GM19372 (cell line): ENCODE data around the gene ZP4.
A peak's percentile ranks its signal among the peaks of the same experiment; 100 is the strongest.
"Not testable (repeated sequence)": the region's sequence is repeated elsewhere in the genome, so short reads cannot be mapped to it uniquely, and the experiment has no call there.

Experiments
- ATAC-seq: cut with Tn5 transposase; IDR thresholded peaks from one replicate; pipeline ENCODE4 v1.9.1; 2021; ENCODE audit warnings: mild to moderate bottlenecking, low read depth, moderate library complexity; ENCODE audit not compliant: unreplicated experiment

Gene ZP4

DNA sequence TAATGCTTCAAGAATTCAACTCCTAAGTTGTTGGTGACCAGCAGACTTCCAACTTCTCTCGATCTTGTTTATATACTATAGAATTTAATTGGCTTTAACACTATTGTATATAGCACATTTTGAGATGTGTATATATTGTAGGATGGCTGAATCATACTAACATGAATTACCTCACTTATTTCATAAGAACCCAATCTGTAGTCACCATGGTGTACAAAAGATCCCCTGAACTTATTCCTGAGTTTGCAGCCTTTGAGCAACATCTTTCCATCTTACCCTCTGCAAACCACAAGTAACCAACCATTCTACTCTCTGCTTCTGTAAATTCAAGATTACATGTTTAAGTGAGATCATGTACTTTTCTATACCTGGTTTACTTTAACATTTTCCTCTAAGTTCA lies 12.3 kb downstream of the ZP4 start:
- ATAC-seq, result no peak

DNA sequence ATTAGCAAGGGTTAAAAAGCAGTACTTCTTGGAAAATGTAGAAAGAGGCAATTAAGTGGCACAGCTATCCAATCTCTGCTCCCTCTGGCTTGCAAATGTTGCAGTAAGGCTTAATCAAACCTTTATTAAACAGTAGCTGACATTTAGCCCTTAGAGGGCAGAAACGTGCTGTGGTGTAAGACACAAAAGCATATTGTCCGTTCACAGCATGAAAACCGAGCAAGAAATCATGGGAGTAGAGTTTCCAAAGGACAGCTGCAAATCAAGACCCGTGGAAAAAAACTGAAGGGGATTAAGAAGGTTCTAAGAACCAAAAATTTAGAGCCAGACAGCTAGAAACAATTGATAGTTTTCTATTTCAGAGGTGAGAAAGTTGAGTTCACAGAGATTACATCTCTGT lies 13.1 kb downstream of the ZP4 start:
- ATAC-seq, result no peak

DNA sequence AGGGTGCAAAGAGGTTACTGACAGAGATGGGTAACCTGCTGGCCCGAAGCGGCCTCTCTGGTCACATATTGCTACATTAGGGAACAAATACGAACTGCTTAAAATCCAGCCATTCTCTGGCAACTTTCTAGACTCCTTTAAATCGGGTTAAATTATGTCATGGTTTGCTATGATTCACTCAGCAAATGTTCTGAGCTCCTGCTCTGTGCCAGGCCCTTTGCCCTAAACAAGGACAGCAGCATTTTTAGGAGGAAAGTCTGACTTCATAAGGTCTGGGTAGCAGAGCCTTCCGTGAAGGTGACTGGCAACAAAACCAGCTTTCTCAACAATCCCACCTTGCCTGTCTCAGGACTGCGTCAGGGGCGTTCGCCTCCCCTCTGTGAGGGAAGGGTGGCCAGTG lies 15.4 kb downstream of the ZP4 start:
- no peak for ATAC-seq

DNA sequence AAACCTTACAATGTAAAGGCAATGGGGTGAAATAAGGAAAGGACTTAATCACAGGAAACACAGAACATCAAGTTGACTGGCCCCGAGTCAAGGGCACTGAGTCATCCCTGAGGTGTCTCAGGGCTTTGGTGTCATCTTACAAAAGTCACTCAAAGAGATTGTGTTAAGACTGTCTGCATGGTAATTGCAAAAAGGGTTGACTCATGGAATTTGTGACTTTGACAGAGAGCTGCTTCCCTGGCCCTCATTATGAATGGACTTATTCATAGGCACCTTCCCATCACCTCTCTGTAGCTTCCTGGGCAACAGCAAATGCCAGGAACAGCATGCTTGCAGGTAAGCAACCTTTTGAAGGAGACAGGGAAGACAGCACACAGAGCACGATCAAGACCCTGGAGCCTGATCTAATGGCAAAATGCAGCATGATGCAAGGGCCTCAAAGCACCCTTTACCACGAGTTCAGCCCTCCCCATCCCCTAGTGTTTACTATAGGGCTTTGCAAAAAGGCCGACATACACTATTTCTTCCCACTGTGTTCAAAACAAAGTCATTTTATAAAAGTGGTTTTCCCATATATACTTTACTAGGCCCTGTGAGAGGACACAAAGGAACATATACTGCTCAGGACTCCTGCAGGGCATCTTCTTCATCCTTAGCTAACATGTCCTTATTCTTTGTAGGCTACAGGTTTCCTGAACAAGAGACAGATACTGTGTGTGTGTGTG lies 17.1 kb downstream of the ZP4 start:
- no peak for ATAC-seq

DNA sequence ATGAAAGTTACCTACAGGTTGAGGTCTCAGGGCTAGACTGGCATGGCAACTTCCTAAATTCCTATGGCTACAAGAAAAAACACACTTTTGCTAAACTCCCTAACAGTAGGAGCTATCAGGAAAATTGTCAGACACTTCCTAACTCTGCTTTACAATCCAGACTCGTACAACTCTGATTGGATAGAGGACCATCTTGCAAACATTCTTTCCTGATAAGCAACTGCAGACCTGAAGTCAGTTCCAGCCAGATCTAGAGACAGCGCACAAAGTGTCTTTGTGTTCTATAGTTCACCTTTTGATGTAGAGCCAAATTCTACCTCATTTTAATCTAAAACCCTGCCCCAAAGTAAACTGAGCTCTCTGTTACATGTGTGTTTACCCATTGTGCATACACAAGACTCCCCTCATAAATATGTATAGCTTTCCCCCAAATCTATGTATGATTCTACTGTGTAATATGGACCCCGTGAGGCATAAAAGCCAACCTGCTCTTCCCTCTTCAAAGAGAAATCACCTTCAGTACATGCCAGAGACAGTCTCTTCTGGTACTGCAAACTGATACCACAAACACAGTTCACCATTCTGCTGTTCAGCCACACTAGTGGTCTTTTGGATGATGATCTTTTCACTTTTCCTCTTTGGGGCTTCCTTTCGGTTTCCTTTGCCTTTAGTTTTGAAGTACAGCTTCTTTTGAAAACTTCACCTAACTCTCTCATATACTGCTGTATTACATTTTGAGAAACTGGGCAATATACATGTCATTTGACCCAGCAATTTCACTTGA lies 21.7 kb downstream of the ZP4 start:
- no peak for ATAC-seq

DNA sequence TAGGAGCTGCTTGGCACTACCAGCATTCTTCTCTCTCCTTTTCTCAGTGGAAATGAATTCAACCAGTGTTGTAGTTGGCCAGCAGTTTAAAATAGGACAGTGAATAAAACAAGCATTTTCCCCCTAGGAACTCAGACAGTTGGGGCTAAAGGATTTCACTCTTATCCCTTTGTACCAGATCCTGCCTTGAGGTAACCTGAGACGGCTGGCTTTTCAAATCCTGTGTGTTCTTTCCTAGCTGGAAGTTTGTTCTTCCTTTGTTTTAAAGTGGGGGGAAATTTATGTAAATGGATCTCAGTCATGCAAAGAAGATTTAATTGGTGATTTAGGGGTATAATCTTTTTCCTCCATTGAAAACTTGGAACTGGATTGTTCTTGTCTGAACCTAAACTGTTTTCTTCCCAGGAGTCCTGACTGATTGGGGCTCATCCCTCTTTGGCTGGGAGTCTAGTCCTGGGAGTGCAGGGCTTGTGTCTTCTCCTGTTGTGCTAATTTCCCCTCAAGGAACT lies 23.3 kb downstream of the ZP4 start:
- ATAC-seq, result no peak

DNA sequence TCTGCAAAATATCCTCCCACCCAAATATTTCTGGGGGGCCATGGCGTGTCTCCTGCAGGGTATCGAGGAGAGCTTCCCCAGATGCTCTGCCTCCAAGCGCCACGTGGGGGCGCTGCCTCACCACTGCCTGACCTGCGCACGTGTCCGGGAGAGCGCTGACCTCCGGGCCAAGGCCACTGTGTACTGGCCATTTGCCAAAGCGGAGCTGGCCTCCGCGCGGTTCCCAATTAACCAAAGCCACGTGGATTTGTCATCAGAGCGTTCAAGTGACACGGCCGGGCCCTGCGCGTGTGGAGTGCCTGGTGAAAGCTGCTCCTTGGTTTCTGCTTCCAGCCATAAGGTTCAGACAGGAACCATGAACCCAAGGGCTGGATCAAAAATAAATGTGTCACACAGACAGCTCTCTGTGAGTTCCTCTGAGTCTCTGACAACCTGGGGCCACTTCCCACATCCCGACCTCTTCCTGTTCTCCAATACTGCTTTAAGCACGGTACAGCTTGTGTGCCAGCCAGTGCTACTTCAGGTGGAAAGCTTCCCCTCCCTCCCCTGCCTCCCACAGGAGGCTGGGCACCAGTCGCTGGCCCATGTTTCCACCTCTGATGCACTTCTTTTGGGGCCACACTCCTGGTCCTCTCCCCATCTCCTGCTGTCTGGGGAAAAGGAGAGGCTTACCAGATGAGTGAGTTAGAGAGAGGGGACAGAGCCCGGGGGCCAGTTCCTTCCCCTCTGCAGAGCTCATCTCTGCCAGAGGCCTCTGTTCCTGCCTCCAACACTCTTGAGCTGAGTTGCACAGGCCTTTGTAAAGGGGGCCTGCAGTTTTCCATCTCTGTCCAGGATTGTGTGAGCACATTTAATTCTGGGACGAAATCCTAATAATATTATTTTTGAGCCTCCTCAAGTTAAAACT lies 26.1 kb downstream of the ZP4 start:
- ATAC-seq, result peak; percentile 53

DNA sequence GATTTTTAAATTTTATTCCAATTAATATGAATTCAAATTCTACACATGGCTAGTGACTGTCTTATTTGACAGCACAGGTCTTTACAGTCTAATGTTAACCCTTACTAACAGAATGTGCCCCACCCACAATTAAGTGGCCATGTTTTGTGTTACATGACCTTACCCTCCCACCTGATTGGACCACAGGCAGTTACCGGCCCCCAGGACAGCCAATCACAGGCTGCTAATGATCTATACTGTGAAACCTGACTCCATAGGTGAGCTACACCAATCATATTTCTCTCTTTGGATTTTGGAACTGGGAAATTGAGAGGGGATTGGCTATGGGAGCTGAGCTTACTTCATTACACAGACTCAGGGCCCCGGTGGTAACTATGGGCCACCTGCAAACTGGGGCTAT lies 27.5 kb downstream of the ZP4 start:
- no peak for ATAC-seq

DNA sequence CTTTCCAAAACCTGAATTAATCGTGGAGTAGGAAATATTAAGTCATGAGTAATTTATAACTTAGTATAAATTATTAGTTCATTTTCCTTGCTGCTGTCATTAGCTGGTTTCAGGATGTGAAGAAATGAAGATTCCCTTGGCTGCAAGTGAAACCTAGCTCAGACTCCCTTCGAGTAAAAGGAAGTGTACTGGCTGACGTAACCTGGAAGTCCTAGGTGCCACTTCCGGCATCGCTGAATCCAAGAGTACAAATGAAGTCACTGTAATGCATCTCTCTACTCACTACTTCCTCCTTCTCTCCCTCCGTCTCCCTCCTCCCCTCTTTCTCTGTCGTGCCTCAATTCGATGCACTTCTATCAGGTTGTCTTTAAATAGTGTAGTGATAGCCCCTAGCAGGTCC lies 28.8 kb downstream of the ZP4 start:
- no peak for ATAC-seq

DNA sequence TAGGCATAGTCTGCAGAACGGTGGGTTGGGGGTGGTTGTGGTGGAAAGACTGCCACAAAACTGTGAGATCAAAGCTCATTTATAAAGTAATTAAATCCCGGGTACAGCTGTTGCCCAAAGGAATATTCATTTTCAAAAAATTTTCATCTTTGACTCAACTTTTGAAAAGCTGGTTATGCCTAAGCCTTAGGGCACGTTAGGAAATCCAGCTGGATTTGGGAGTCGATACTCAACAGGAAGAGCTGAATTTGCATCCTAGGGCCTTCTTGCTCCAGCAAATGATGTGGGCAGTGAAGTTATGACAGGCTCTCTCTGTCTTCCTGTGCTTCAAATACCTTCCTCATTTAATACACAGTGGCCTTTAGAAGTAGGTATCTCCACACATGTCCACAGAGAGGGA lies 31.7 kb downstream of the ZP4 start:
- no peak for ATAC-seq

DNA sequence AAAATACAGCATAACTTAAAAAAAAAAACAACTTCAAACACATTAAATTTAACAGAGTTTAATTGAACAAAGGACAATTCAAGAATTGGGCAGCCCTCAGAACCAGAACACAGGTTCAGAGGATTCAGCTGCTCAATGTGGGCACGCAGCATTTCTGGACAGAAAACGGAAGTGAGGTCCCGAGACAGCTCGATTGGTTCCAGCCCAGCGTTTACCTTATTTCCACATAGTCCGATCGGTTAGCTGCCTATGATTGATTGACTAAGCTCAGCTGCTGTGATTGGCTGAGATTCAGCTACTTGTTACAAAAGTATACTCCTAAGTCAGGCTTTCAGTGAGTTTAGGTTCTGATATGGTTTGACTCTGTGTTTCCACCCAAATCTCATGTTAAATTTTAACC lies 33.3 kb downstream of the ZP4 start:
- no peak for ATAC-seq

DNA sequence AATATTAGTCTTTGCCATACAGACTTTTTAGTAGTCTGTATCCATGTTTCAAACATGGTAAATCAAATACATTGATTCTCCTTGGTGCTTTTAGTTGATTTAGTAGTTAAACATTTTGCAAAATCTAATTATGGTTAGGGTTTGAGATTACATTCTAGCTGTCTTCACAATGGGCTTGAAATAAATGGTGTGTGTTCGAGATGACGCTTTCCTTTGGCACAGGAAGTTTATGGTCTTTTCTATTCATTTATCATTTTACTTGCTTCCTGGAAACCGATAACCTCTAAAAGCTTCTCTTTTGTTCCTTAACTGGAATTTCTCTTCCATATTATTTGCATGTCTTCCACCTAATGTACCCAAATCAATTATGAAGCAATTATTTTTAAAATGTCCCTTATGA lies 38.4 kb downstream of the ZP4 start:
- ATAC-seq, result no peak

DNA sequence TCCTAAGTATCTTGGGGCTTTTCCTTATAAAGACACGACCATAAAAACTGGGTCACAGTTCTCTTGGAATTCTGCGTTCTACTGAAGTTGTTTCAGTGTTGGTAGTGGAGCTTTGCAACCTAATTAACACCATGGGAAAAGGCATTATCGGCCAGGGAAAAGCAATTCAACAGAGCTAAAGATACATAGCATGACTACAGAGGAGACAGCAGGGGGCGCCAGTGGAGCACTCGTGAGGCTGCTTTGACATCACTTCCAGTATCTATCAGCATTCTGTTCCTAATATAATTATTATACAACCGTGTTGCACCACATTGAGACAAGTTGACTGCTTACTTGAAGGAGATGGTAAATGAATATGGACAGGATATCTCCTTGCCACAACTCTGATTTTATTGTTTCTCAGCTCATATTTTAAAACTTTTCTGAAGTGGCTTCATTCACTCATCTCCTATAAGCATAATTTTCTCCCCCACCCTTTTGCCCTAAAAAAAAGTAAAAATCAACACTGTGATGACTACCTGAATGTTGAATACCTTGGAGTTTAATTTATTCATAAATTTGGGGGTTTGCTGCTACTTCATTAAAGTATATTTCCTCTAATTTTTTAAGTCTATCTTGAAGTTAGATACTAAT lies 39.4 kb downstream of the ZP4 start:
- no peak for ATAC-seq

DNA sequence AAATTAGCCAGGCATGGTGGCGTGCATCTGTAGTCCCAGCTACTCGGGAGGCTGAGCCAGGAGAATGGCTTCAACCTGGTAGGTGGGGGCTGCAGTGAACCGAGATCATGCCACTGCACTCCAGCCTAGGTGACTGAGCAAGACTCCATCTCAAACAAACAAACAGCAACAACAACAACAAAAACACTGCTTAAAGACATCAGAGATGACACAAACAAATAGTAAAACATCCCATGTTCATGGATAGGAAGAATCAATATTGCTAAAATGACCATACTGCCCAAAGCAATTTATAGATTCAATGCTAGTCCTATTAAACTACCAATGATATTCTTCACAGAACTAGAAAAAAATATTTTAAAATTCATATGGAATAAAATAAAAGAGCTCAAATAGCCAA lies 47.2 kb downstream of the ZP4 start:
- not testable (repeated sequence) for ATAC-seq

DNA sequence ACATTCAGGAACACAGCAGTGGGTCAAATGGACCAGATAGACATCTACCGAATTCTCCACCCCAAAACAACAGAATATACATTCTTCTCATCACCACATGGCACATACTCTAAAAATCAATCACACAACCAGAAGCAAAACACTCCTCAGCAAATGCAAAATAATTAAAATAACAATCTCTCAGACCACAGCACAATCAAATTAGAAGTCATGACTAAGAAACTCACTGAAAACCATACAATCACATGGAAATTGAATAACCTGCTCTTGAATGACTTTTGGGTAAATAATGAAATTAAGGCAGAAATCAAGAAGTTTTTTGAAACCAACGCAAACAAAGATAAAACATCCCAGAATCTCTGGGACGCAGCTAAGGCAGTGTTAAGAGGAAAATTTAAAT lies 49.2 kb downstream of the ZP4 start:
- ATAC-seq, result no peak

DNA sequence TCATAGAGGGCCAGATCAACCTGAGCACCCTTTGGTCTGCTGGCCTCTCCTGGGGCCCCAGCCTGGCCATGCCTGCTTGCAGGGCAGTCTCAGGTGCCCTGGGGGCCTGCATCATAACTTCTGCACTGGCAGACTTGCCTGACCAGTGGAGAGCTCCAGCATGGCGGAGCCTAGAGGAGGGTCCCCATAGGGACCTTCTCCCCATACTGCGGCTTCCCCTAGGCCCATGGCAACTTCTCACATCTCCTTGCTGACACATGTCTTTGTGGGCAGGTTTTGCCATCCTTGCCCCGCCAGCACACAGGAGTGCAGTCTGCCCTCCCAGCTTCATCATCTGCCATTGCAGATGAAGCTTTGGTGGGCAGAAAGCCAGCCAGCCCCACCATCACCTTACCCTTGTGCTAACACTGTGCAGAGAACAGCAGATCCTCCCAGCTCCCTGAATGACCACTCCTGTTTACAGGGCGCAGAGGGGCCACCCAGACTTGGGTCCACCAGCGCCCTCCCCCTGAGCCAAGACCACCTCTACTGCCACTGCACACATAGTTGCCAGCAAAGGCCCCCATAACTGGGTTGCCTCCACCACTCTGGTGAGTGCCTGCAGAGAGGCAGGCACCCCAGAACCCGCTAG lies 51.7 kb downstream of the ZP4 start:
- no peak for ATAC-seq

DNA sequence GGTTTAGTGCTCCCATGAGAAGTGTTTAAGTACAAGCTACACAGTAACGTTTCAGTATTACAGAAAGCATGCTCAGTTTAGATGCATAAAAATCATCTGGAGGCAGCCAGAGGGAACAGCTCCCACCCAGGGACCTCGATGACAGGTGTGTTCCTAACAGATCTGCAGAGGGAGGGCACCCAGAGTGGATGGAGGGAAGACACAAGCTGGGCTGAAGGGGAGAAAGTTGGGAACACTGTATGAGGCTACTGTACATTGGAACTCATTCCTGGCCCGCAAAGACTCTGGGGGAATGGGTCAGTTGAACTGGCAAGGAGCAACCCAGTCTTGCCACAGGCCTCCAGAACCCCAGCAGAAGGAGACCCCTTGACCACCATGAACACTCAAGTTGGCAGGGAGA lies 52.4 kb downstream of the ZP4 start:
- ATAC-seq, result no peak

DNA sequence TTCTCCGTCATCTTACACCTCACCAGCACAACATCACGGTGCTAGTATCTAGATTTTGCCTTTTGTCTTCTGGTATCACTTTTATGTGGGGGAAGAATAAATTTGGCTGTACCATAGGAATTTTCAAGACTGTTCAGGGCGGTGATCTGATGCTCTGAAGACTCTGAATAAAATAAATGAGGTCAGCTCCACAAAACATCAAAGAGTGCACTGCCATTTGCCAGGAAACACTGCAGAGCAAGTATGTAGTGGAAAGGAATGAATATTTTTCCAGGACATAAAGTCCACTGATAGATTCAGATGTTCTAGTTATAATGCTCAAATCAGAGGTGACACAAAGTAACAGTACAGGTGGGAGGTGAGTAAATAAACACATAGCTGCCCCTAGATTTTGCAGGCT lies 56.3 kb downstream of the ZP4 start:
- no peak for ATAC-seq

DNA sequence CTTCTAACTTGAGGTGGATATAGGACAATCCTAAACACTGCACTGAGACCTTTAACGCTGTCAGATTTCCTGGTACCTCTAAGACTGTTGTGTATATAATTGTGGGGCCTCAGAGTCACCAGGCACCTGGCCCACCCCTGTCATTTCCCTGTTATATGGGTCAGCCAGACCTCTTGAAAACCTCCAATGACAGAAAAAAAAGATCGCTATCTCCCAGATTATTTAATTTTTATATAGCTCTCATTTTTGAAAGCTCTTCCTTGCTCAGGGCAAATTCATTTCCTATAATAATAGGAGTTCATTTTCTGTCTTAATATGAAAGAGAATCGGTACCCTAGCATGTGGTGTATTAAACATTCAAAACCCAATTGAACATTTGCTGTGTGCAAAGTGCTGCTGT lies 56.7 kb downstream of the ZP4 start:
- no peak for ATAC-seq

DNA sequence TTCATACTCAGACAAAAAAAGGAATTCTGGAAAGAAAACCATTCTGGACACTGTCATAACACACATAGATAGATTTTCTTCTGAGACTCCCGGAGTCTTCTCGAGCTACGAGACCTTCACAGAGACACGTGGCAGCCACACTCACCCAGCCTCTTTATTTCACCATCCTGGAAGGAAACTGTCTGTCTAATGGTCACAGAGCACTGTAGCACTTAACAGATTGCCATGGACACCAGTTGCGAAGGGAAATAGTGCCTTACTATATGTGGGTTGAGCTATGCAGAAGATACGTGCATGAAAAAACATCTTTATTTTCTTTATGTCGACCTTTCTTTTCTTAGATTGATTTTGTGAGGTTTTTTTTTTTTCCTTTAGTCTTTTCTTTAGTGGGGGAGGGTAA lies 57.9 kb downstream of the ZP4 start:
- ATAC-seq, result no peak
